Sigmoid colon (tissue), 7 donors: Measurements from ENCODE around the gene SOX6. TPM values are rescaled to one million over a fixed set of nuclear protein-coding genes. Genes with fewer than 3 reads are reported as not detected.

ENCODE experiments used
- DNase-seq: peaks from one replicate; pipeline ENCODE4 v3.0.0-alpha.2; 2019
- H3K27ac ChIP-seq, 4 donors: fragments of 200-600 bp; sonication (generic); one replicate each; pipeline ENCODE4 v1.5.1; 2016 to 2019; ENCODE audit warnings: mild to moderate bottlenecking in 1 of 4
- H3K27me3 ChIP-seq, 3 donors: fragments of 200-600 bp; sonication (generic); one replicate each; pipeline ENCODE4 v1.5.1; 2019; ENCODE audit warnings: mild to moderate bottlenecking in 1 of 3
- H3K36me3 ChIP-seq, 4 donors: fragments of 200-600 bp; sonication (generic); one replicate each; pipeline ENCODE4 v1.5.1; 2016 to 2019
- H3K4me1 ChIP-seq, 4 donors: fragments of 200-600 bp; sonication (generic); one replicate each; pipeline ENCODE4 v1.5.1; 2017 to 2019
- H3K4me3 ChIP-seq, 4 donors: fragments of 200-600 bp; sonication (generic); one replicate each; pipeline ENCODE4 v1.5.1; 2017 to 2019; ENCODE audit warnings: mild to moderate bottlenecking in 2 of 4, moderate library complexity in 1 of 4
- H3K9me3 ChIP-seq, 4 donors: fragments of 200-600 bp in 3 of 4; sonication (generic) in 3 of 4; one replicate each; pipeline versions ENCODE4 v1.5.1 to v1.6.1; 2013 to 2019
- EP300 ChIP-seq, 4 donors: sonication (generic); formaldehyde crosslinking; IDR thresholded peaks; one replicate each; pipeline ENCODE4 v1.6.1; 2017; ENCODE audit warnings: antibody characterized with exemption in 4 of 4
- POLR2A ChIP-seq, 2 donors: fragments of 450-650 bp; IDR thresholded peaks; one replicate each; pipeline ENCODE4 v1.6.1; 2016; ENCODE audit warnings: antibody characterized with exemption in 2 of 2, mild to moderate bottlenecking in 2 of 2, moderate library complexity in 2 of 2
- POLR2AphosphoS5 ChIP-seq, 4 donors: sonication (generic); formaldehyde crosslinking; IDR thresholded peaks; one replicate each; pipeline ENCODE4 v1.6.1; 2017; ENCODE audit warnings: antibody characterized with exemption in 4 of 4
- WGBS, 2 donors: extraction: QIAGEN DNeasy Blood & Tissue Kit; methylation state at CpG; one replicate each; pipeline ENCODE4 v1.1.7; 2013; 5-methylcytosine and 5-hydroxymethylcytosine counted together
- intact Hi-C: fragments of 100-400 bp; cut with DNase I; formaldehyde crosslinking; loops from one replicate; pipeline ENCODE4 v1.15.1; 2023
- polyA plus RNA-seq, 3 donors: library from polyadenylated mRNA; stranded (reverse); fragments of 200-250 nt; gene quantifications; one replicate each; pipeline ENCODE4 v1.2.3, GENCODE V29; 2013
- total RNA-seq, 4 donors: library from RNA; depleted of rRNA; stranded (reverse); fragments of >200 nt; gene quantifications; one replicate each; pipeline ENCODE4 v1.1.0, GENCODE V29; 2016
- TF ChIP-seq, protein P1 (sequence below), 4 experiments: fragments of 450-650 bp in 3 of 4; fragments of 200-600 bp in 1 of 4; IDR thresholded peaks; one replicate each; pipeline ENCODE4 v1.5.1; 2016 to 2019; ENCODE audit warnings: antibody characterized with exemption in 4 of 4, mild to moderate bottlenecking in 3 of 4, moderate library complexity in 2 of 4
- donor health status: healthy with polysubstance abuse.
- donor health status: Bipolar disorder and iron deficiency.
- donor health status: healthy.

Gene SOX6
- total and polyA plus RNA-seq, 7 donors, result 0.46 to 6.1 (median 1.7) TPM

DNA sequence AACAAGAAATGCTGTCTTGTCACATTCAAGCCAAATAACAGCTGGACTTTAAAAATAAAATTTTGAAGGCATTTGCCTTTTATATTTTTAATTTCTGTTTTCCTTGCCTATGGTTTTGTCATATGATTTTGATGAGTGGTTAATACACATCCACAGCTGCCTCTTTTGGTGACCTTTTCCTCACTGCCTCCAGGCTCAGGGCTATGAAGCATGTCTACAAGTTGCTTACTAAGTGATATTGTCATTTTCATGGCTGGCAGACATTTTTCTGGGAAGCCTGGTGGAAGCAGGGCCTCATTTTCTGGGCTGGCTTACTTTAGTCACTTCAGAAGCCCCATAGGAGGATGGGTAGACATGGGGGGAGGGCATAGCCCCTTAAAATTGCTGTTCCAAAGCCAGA is 344.9 kb downstream of the SOX6 start:
- no peak for DNase-seq
- Histone ChIP-seq H3K27ac (no peak overlapping the region), H3K4me3 (no peak overlapping the region), H3K27me3 (no peaks in the 10 kb centered on the region), H3K4me1 (no peaks in the 10 kb centered on the region), H3K36me3 (no peaks in the 10 kb centered on the region), H3K9me3 (no peaks in the 10 kb centered on the region)
- TF ChIP-seq POLR2A (IDR thresholded peaks at IDR 0.05), result no peak
- TF ChIP-seq, protein P1, sequence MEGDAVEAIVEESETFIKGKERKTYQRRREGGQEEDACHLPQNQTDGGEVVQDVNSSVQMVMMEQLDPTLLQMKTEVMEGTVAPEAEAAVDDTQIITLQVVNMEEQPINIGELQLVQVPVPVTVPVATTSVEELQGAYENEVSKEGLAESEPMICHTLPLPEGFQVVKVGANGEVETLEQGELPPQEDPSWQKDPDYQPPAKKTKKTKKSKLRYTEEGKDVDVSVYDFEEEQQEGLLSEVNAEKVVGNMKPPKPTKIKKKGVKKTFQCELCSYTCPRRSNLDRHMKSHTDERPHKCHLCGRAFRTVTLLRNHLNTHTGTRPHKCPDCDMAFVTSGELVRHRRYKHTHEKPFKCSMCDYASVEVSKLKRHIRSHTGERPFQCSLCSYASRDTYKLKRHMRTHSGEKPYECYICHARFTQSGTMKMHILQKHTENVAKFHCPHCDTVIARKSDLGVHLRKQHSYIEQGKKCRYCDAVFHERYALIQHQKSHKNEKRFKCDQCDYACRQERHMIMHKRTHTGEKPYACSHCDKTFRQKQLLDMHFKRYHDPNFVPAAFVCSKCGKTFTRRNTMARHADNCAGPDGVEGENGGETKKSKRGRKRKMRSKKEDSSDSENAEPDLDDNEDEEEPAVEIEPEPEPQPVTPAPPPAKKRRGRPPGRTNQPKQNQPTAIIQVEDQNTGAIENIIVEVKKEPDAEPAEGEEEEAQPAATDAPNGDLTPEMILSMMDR (IDR thresholded peaks at IDR 0.05), result no peak
- no peak for TF ChIP-seq POLR2AphosphoS5 (IDR thresholded peaks at IDR 0.05)
- TF ChIP-seq EP300 (IDR thresholded peaks at IDR 0.05), result no peak
- intact Hi-C loops, result no loop called here

DNA sequence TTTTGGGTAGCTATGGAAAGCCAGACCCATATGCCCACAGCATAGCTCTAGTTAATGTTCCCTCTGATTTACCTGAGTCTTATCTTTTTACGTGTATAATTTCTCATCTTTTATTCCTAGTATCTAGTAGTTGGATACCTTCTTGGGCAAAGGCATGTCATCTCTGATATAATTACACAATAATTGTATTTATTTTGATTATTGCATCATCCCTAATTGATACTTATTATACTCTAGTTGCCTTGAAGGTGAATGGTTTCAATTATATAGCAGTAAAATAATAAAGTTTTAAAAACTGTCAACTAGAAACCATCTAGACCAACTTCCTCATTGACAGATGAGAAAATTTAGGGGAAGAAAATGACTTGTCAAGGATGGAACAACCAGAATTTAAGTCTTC is 347.3 kb downstream of the SOX6 start:
- WGBS, 2 donors, result 88 to 93% methylated on average over 1 of the region's 1 CpG
- no peaks in the 10 kb centered on the region for H3K9me3 ChIP-seq
- no peaks in the 10 kb centered on the region for H3K27me3 ChIP-seq
- H3K27ac ChIP-seq, result no peak overlapping the region
- DNase-seq, result no peak
- no peaks in the 10 kb centered on the region for H3K36me3 ChIP-seq
- intact Hi-C loops, result no loop called here
- no peaks in the 10 kb centered on the region for H3K4me1 ChIP-seq
- no peak overlapping the region for H3K4me3 ChIP-seq
- no peak for TF ChIP-seq POLR2A (IDR thresholded peaks at IDR 0.05)
- no peak for TF ChIP-seq EP300 (IDR thresholded peaks at IDR 0.05)
- TF ChIP-seq, protein P1 (IDR thresholded peaks at IDR 0.05), result no peak
- TF ChIP-seq POLR2AphosphoS5 (IDR thresholded peaks at IDR 0.05), result no peak

DNA sequence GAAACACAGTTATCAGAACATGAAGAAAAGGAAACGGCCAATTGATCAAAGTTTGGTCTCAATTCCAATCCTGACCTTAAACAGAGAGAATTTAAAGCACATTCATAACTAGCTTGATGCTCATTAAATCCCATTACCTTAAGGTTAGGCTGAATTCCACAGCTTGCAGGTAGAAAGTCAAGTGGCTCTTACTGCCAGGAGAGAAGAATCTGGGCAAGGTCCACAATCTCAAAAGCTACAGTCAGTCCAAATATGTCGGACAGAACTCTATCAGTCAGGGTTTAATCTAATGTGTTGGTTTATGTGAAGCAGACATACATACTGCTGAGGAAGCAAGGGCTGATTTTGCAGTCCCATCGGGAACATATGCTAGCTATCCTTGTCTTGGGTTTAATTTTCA is 348.8 kb downstream of the SOX6 start:
- WGBS, 2 donors, result 82 to 92% methylated on average over 3 of the region's 3 CpGs
- H3K9me3 ChIP-seq, result no peaks in the 10 kb centered on the region
- no peaks in the 10 kb centered on the region for H3K4me1 ChIP-seq
- intact Hi-C loops, result no loop called here
- H3K36me3 ChIP-seq, result no peaks in the 10 kb centered on the region
- no peak overlapping the region for H3K4me3 ChIP-seq
- no peaks in the 10 kb centered on the region for H3K27me3 ChIP-seq
- TF ChIP-seq POLR2AphosphoS5 (IDR thresholded peaks at IDR 0.05), result no peak
- DNase-seq, result no peak
- no peak overlapping the region for H3K27ac ChIP-seq

DNA sequence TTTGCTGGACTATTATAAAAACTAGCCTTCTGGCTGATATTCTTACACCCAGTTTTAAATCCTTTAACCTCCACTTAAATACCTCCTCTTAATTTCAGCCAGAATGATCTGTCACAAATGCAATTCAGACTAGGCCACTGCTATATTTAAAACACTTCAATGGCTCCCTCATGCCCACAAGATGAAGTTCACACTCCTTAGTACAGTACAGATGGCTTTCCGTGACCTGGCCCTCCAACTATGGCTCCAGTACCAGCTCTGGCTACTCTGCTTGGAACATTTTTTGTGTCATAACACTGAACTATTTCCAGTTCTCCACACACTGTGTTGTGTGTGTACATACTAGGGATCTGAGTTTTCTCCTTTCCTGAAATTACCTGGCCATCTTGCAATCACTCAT is 353.4 kb downstream of the SOX6 start:
- no peak overlapping the region for H3K4me3 ChIP-seq
- no peaks in the 10 kb centered on the region for H3K4me1 ChIP-seq
- 96 to 97% methylated on average over 1 of the region's 1 CpG for WGBS, 2 donors
- H3K36me3 ChIP-seq, result no peaks in the 10 kb centered on the region
- H3K27me3 ChIP-seq, result no peaks in the 10 kb centered on the region
- TF ChIP-seq EP300 (IDR thresholded peaks at IDR 0.05) (no peak), POLR2A (IDR thresholded peaks at IDR 0.05) (no peak), POLR2AphosphoS5 (IDR thresholded peaks at IDR 0.05) (no peak)
- TF ChIP-seq, protein P1 (IDR thresholded peaks at IDR 0.05), result no peak
- intact Hi-C loops, result no loop called here
- no peaks in the 10 kb centered on the region for H3K9me3 ChIP-seq
- no peak overlapping the region for H3K27ac ChIP-seq
- DNase-seq, result no peak

DNA sequence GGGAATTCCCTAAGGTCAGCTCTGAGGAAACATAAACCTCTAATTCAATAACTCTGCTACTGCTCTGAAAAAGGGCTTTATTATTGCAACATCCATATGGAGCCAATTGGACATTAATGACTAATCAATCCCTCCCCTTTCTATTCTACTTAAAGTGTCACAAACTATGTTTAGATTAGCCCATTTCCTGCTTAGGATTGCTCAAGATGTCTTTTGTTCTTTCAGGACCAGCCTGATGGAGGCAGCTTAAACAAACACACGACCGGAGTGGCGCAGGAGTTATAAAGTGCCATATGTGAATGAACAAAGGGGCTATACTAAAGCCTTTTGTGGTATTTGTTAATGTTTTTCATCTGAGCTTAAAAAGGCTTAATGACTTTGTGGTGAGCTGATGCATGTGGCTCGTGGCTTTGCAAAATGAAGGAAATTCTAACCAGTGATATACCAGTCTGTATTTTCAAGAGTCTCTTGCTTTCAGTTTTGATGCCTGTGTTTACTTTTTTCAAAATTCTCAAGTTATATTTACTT is 354.4 kb downstream of the SOX6 start:
- Histone ChIP-seq H3K4me3 (no peak overlapping the region), H3K4me1 (no peaks in the 10 kb centered on the region), H3K27me3 (no peaks in the 10 kb centered on the region), H3K9me3 (no peaks in the 10 kb centered on the region), H3K27ac (no peak overlapping the region), H3K36me3 (no peaks in the 10 kb centered on the region)
- intact Hi-C loops, result no loop called here
- 2 to 23% methylated on average over 4 of the region's 4 CpGs for WGBS, 2 donors
- no peak for DNase-seq
- TF ChIP-seq POLR2A (IDR thresholded peaks at IDR 0.05) (no peak), POLR2AphosphoS5 (IDR thresholded peaks at IDR 0.05) (no peak)
- TF ChIP-seq, protein P1 (IDR thresholded peaks at IDR 0.05), result no peak
